Purkinje cell (primary cell): ENCODE data around the gene GABBR2. TPM values are rescaled to one million over a fixed set of nuclear protein-coding genes. Genes with fewer than 3 reads are reported as not detected.

Experiments
- polyA plus RNA-seq: library from polyadenylated mRNA; unstranded; fragments of >200 nt; fragmentation: Nextera tagmentation; gene quantifications from 2 replicates; pipeline ENCODE4 v1.2.1, GENCODE V29; 2014

GABBR2 gene
- 204 and 253 TPM in 2 replicates for polyA plus RNA-seq

GRCh38 chr9:98708933-98709911, at the start of gene GABBR2:
Gene GABBR2, minus strand, starts transcription at chr9:98708935. Its CDS starts 198 bp downstream, at chr9:98708737.

GRCh38 chr9:98255578-98256296, 453.0 kb downstream of the GABBR2 start, which contains the start of gene TBC1D2:
Gene TBC1D2, minus strand, starts transcription at chr9:98255649. Its CDS starts 108 bp downstream, at chr9:98255541.

Other genes starting within 250 kb of the GABBR2 start
- 1.5 and 1.7 TPM in 2 replicates for gene ANKS6, start 87.6 kb upstream of the GABBR2 start, polyA plus RNA-seq
- gene GALNT12, start 98.7 kb upstream of the GABBR2 start, polyA plus RNA-seq, result 1.2 TPM in 1 of 2 replicates, not detected in the other
- 0.04 TPM in 1 of 2 replicates, not detected in the other for gene COL15A1, start 235.0 kb upstream of the GABBR2 start, polyA plus RNA-seq